MM.1S (cell line): ENCODE data around the gene PLEKHG7.

ENCODE experiments used
- DNase-seq: peaks from one replicate; pipeline ENCODE4 v3.0.0-alpha.2; 2015
- H2AFZ ChIP-seq: fragments of 300-600 bp; sonication (generic); 2 replicates; pipeline ENCODE4 v1.6.0; 2016; ENCODE audit warnings: antibody characterized with exemption, low read length
- H3F3A ChIP-seq: fragments of 300-600 bp; sonication (generic); 2 replicates; pipeline ENCODE4 v1.6.1; 2016; ENCODE audit warnings: mild to moderate bottlenecking, antibody characterized with exemption, low read length, moderate library complexity, mixed read lengths; ENCODE audit not compliant: insufficient read depth
- H3K27ac ChIP-seq: fragments of 300-600 bp; sonication (generic); 2 replicates; pipeline ENCODE4 v1.5.1; 2016; ENCODE audit warnings: mild to moderate bottlenecking, low read length
- H3K27me3 ChIP-seq: fragments of 300-600 bp; sonication (generic); replicated peaks from 2 replicates; pipeline ENCODE4 v1.6.0; 2016; ENCODE audit warnings: low read length; ENCODE audit not compliant: insufficient read depth
- H3K36me3 ChIP-seq: fragments of 300-600 bp; sonication (generic); replicated peaks from 2 replicates; pipeline ENCODE4 v1.6.1; 2016; ENCODE audit warnings: mild to moderate bottlenecking, low read length, mixed read lengths; ENCODE audit not compliant: insufficient read depth
- H3K4me1 ChIP-seq: fragments of 300-600 bp; sonication (generic); 2 replicates; pipeline ENCODE4 v1.6.1; 2016; ENCODE audit warnings: low read length, mixed read lengths
- H3K4me2 ChIP-seq: fragments of 300-600 bp; sonication (generic); 2 replicates; pipeline ENCODE4 v1.6.0; 2016; ENCODE audit warnings: low read depth, low read length
- H3K4me3 ChIP-seq: fragments of 300-600 bp; sonication (generic); 2 replicates; pipeline ENCODE4 v1.5.1; 2016; ENCODE audit warnings: low read length, mixed read lengths
- H3K79me2 ChIP-seq: fragments of 300-600 bp; sonication (generic); 2 replicates; pipeline ENCODE4 v1.6.1; 2016; ENCODE audit warnings: mixed run types, low read length, mixed read lengths
- H3K9ac ChIP-seq: fragments of 300-600 bp; sonication (generic); 2 replicates; pipeline ENCODE4 v1.6.1; 2016; ENCODE audit warnings: low read length, mixed read lengths
- H3K9me2 ChIP-seq: fragments of 300-600 bp; sonication (generic); replicated peaks from 2 replicates; pipeline ENCODE4 v1.6.1; 2016; ENCODE audit warnings: mild to moderate bottlenecking, low read length, mixed read lengths; ENCODE audit not compliant: insufficient read depth
- H3K9me3 ChIP-seq: fragments of 300-600 bp; sonication (generic); replicated peaks from 2 replicates; pipeline ENCODE4 v1.6.1; 2016; ENCODE audit warnings: mild to moderate bottlenecking, low read length, mixed read lengths; ENCODE audit not compliant: insufficient read depth
- H4K20me1 ChIP-seq: fragments of 300-600 bp; sonication (generic); 2 replicates; pipeline ENCODE4 v1.6.1; 2016; ENCODE audit warnings: mild to moderate bottlenecking, low read length, moderate library complexity, mixed read lengths; ENCODE audit not compliant: insufficient read depth
- EZH2 ChIP-seq: fragments of 300-600 bp; sonication (generic); optimal IDR thresholded peaks from 2 replicates; pipeline ENCODE3; 2017; ENCODE audit warnings: low read depth, mild to moderate bottlenecking, antibody characterized with exemption, low read length, mixed read lengths
- EZH2phosphoT487 ChIP-seq: fragments of 300-600 bp; sonication (generic); IDR thresholded peaks from 2 replicates; pipeline ENCODE4 v1.6.1; 2018; ENCODE audit warnings: antibody characterized with exemption, low read length
- TF ChIP-seq, protein P1 (sequence below): fragments of 300-600 bp; sonication (generic); IDR thresholded peaks from 2 replicates; pipeline ENCODE4 v1.5.1; 2016; ENCODE audit warnings: antibody characterized with exemption, low read length, mixed read lengths

Gene PLEKHG7

DNA sequence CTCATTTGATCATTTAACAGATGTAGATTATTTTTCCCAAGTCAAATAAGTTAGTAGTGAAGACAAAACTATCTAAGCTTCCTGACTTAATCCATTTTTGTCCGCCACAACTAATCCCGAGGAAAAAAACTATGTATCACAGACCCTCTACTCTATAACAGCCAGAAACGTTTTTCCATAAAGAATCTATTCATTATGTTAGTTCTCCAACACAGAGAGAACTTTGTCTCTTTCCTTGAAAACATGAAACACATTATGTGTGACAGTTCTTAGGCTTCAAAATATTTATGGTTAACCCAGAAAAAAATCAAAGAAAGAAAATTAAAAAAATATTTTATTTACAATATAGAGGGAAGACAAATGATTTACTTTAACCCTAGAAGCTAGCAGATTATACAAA lies 100.1 kb downstream of the PLEKHG7 start:
- Histone ChIP-seq H3K4me2 (no peak overlapping the region), H3K9me2 (no peaks in the 10 kb centered on the region), H3K4me3 (no peak overlapping the region), H4K20me1 (no peaks in the 10 kb centered on the region), H3K9me3 (no peaks in the 10 kb centered on the region), H3K27ac (no peak overlapping the region), H3K79me2 (no peaks in the 10 kb centered on the region), H2AFZ (no peak overlapping the region), H3K4me1 (no peaks in the 10 kb centered on the region), H3K9ac (no peak overlapping the region), H3K27me3 (no peaks in the 10 kb centered on the region), H3K36me3 (peaks cover 3% of the 10 kb centered on the region; the same call in 1 of the 2 replicates), H3F3A (no peaks in the 10 kb centered on the region; the same call in 1 of the 2 replicates)
- DNase-seq = no peak
- TF ChIP-seq EZH2phosphoT487 (no peak), EZH2 (no peak)
- TF ChIP-seq, protein P1, sequence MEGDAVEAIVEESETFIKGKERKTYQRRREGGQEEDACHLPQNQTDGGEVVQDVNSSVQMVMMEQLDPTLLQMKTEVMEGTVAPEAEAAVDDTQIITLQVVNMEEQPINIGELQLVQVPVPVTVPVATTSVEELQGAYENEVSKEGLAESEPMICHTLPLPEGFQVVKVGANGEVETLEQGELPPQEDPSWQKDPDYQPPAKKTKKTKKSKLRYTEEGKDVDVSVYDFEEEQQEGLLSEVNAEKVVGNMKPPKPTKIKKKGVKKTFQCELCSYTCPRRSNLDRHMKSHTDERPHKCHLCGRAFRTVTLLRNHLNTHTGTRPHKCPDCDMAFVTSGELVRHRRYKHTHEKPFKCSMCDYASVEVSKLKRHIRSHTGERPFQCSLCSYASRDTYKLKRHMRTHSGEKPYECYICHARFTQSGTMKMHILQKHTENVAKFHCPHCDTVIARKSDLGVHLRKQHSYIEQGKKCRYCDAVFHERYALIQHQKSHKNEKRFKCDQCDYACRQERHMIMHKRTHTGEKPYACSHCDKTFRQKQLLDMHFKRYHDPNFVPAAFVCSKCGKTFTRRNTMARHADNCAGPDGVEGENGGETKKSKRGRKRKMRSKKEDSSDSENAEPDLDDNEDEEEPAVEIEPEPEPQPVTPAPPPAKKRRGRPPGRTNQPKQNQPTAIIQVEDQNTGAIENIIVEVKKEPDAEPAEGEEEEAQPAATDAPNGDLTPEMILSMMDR = no peak

DNA sequence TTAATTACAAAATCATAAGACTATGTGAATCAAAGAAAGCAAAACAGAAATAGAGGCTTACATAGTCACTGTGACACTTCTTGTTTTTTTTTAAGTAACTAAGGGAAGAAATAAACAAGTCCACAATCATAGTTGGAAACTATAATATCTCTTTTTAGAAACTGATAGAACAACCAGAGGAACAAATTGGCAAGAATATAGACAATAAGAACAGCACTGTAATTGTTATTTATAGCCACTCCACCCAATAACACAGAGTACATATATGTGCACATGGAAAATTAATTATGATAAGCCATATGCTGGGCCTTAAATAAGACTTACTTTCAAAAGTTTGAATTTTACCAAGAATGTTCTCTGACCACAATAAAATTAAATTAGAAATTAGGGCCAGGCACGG lies 101.1 kb downstream of the PLEKHG7 start:
- no peak for DNase-seq
- Histone ChIP-seq H3K4me1 (no peaks in the 10 kb centered on the region), H3K36me3 (peaks cover 3% of the 10 kb centered on the region; the same call in 1 of the 2 replicates), H3K9ac (no peak overlapping the region), H3K9me3 (no peaks in the 10 kb centered on the region), H3K4me2 (no peak overlapping the region), H2AFZ (no peak overlapping the region), H3F3A (no peaks in the 10 kb centered on the region; the same call in 1 of the 2 replicates), H3K9me2 (no peaks in the 10 kb centered on the region), H3K27me3 (no peaks in the 10 kb centered on the region), H3K79me2 (no peaks in the 10 kb centered on the region), H3K4me3 (no peak overlapping the region), H3K27ac (no peak overlapping the region), H4K20me1 (no peaks in the 10 kb centered on the region)
- TF ChIP-seq EZH2phosphoT487 (no peak), EZH2 (no peak)
- TF ChIP-seq, protein P1 = no peak

DNA sequence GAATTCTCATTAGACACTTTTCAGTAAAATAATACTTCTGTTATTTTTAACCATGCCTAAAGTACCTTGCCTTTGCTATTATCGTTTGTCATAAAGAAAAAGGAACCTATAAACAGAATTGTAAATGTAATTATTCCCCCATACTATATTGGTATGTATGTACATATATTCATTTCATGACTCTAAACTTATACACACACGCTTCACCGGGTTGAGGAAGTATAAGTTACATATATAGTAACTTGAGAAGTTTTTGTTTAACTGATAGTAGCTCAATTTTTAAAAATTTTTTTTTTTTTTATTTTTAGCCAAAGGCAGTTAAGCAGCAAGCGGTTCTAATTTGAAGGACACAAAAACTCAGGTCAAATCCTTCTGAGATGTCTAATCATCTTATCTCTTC lies 107.6 kb downstream of the PLEKHG7 start:
- no peaks in the 10 kb centered on the region for H3F3A ChIP-seq
- H2AFZ ChIP-seq = no peak overlapping the region
- H3K27me3 ChIP-seq = no peaks in the 10 kb centered on the region
- no peak for DNase-seq
- no peaks in the 10 kb centered on the region for H3K79me2 ChIP-seq
- no peak overlapping the region for H3K9ac ChIP-seq
- H3K4me1 ChIP-seq = no peaks in the 10 kb centered on the region
- H3K4me3 ChIP-seq = no peak overlapping the region
- no peaks in the 10 kb centered on the region for H4K20me1 ChIP-seq
- no peaks in the 10 kb centered on the region for H3K9me3 ChIP-seq
- no peaks in the 10 kb centered on the region for H3K9me2 ChIP-seq
- TF ChIP-seq EZH2 = no peak
- TF ChIP-seq, protein P1 = no peak
- no peak for TF ChIP-seq EZH2phosphoT487
- H3K4me2 ChIP-seq = no peak overlapping the region
- no peaks in the 10 kb centered on the region; the same call in 1 of the 2 replicates for H3K36me3 ChIP-seq
- H3K27ac ChIP-seq = no peak overlapping the region
